HS-27A (cell line): ENCODE data around the gene TPRG1.
"Not testable (repeated sequence)": the region's sequence is repeated elsewhere in the genome, so short reads cannot be mapped to it uniquely, and the experiment has no call there.

Experiments
- DNase-seq: peaks from one replicate; pipeline ENCODE4 v3.0.0-alpha.2; 2012; ENCODE audit warnings: low read depth, missing footprints

TPRG1 gene

DNA sequence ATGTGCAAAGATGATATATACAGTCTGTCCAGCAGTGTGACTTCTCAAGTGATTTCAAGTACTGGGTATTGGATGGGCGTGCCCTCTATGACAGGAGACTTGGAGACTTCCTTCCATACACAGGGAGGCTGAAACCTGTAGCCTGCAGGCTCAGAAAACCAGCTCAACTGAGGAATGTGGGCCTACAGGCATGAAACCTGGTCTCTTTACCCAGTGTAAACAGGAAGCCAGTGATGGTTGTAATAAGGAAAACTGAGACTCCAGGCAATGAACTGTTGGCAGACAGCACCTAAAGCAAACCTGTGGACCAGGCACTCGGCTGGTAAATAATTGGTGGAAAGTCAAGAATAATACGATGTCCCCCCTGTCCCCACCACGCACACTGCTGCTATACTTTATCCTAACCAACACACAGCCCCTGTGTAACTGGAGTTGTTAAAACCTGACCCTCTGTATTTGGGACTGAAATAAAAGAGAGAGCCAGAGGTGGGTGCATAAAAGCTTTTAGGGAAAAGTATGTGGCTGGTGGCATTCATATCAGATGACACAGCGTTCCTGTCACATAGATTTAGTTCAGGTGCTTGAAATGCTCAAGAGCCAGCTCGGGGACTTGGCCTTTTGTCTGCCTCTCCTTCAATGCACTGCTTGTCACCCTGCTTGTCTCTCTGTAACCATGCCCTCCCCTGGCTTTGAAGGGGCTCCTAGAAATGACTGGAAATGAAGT lies 144.7 kb downstream of the TPRG1 start:
- no peak for DNase-seq

DNA sequence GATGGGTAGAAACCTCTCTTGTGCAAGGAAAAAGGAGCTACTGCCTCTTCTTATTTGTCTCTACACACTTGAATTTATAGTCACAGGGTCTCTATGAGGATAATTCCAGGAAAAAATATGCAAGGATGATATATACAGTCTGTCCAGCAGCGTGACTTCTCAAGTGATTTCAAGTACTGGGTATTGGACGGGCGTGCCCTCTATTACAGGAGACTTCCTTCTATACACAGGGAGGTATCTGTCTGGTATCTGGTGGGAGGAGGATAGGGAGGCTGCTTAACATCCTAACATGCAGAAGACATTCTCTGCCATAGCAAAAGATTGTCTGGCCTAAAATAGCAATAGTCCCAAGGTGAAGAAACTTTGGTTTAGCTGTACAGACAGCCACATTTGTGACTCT lies 146.1 kb downstream of the TPRG1 start:
- no peak for DNase-seq

DNA sequence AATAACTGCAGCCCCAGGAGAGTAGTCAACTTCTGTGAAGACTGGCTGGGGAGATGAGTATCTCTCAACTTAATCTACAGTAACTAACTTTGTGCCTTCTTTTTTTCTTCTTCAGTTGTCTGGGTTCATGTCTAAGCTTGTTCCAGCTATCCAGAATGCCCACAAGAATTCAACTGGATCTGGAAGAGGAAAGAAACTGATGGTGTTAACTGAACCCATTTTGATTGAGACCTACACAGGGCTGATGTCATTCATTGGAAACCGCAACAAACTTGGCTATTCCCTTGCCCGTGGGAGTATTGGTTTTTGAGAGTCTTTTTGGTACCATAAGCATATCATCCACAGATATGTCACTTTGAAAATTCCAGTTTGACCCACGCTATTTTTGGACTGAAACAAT lies 148.7 kb downstream of the TPRG1 start:
- DNase-seq: no peak

DNA sequence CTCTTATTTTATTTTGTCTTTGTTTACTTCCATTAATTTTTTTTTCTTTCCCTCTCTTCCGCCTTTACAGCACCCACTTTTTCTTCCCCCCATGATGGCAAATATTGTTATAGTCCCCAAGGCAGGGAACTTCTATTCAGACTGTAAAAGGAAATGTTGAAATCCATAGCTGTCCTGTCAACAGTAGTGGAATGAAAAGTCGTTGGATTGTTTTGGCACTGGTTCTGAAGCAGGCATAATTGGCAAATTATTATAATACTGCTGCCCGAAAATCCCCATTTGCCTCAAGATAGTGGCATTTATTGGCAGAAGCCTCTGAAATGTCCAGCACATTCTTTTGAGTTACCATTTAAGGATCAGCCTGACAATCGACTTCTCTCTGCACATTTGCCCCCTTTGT lies 150.6 kb downstream of the TPRG1 start:
- no peak for DNase-seq

DNA sequence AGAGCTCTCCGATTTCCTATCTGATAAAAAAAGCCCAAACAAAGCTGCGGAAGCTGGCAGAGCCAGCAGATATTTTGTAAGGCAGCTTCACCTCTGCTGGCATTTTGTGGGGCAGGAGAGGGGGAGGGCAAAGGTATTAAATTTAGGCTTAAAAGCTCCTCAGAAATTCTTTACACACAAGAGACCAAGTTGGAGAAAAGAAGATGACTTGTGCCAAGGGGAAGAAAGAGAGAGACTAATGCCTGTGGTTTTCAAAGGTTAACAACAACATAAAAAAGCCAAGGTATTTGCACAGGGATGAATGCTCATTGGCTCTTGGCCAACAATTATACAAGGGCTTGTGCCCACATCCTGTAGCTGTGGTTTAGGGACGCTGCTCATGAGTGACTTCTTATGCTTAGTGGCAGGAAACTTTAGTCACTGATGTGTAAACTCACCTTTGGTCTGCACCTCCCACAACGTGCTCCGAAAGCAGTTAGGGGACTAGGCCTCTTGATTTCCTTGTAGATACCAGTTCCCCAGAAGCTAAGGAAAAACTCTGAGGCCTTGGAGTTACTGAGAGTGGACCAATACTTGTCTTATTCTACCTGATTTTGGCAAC lies 152.9 kb downstream of the TPRG1 start:
- DNase-seq: peak; percentile 91

DNA sequence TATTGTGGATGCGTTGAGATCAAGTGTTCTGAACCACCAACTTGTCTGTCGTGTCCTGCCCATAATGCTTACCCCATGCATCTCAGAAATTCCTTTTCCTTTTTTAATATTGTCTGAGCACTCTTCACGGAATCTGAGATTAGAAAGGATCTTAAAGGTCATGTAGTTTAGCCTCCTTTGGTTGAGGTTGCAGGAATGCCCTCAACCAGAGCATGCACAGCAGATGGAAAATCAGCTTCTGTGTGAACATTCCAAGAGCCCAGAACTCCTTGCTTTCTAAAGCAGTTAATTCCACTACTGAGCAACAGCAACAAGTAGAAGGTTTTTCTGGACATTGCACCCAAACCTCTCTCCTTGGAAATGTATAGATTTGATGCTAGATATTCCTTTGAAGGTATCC lies 153.7 kb downstream of the TPRG1 start:
- DNase-seq: no peak

DNA sequence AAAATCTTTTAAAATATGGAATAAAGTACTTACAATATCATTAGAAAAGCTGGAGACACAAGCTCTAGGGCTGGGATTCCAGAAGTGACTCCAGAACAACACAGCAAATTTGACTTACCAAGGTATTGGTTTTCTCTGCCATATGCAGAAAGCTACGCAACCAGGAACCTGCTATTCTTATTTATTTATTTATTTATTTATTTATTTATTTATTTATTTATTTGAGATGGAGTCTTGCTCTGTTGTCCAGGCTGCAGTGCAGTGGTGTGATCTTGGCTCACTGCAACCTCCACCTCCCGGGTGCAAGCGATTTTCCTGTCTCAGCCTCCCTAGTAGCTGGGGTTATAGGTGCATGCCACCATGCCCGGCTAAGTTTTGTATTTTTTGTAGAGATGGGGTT lies 157.9 kb downstream of the TPRG1 start:
- not testable (repeated sequence) for DNase-seq

DNA sequence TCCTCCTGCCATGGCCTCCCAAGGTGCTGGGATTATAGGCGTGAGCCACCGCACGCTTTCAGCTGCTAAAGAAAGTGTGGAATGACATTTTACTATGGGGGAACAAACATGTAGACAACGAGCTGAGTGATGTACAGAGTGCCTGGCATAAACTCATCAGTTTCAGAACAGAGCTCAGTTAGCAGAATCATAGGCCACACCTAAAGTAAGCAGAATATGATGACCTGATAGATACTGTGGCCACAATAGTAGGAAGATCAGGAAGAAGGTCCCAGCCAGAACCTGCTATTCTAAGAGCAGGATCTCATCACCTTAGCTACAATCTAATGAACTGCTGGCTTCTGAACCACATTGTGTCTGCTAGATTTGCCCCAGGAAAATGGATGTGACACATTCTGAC lies 158.3 kb downstream of the TPRG1 start:
- DNase-seq: no peak

DNA sequence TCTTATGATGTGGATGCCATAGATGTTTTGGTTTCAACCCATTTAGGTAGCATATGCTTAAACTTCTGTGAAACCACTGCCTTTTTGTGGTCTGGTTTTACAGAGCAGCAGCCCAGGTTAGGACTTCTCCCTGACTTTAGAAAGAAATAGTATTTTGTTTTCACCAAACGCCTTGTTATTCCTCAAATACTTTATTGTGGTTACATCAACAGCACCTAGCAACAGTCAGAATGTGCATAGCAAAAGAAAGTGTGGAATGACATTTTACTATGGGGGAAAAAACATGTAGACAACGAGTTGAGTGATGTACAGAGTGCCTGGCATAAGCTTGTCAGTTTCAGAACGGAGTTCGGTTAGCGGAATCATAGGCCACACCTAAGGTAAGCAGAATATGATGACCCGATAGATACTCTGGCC lies 159.2 kb downstream of the TPRG1 start:
- no peak for DNase-seq

DNA sequence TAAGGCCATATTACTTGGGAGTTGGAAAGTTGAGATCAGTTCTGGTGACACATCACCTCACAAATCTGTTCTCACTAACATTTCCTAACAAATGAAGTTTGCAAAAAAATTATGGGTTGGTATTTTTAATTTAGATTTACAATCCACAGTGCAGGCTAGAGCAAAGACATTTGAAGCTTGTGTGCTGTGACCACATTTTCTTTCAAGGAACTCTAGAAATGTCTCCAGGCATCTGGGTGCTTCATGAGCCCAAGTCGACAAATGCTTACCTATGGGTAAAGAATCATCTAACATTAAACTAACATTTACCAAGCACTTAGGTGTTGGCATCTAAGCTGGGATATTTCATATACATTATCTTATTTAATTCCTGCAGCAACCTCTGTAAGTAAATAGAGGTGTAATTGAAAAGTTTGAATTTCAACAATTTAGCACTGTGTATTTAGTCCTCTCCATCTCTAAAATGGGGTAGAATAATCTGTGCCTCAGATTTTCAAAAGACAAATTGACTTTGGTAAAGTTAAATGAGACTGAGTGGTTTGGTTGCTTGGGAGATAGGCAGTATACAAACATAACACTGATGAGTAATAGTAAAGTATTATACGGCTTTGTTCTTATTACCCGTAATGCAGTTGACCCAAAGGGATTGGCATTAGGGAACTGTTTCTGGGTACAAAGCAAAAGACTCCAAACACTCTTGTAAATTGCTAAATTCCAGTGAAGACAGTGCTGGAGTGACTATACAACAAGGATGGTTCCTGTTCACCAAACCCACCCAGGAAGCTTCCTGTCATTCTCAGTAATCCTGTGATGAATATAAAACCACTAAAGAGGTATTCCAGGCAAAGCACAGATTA lies 162.5 kb downstream of the TPRG1 start:
- DNase-seq: no peak

DNA sequence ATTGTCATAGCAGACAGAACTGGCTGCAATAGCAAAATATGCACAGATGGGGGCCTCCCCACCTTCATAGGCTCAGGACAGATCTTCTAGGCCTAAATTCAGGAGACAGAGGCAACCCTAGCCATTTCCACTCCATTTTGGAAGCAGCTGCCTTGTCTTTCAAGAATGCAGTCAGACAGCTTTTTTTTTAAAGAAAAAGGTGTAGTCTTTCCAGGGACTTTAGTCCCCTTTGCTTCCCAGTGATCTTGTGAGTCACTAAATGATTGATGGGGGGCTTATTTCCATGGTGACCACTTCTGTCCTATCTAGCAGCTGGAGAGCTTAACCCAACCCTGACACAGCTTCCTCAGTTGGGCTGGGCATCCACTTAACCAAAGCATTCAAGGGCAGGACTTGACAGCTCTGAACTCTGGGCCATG lies 165.9 kb downstream of the TPRG1 start:
- no peak for DNase-seq

DNA sequence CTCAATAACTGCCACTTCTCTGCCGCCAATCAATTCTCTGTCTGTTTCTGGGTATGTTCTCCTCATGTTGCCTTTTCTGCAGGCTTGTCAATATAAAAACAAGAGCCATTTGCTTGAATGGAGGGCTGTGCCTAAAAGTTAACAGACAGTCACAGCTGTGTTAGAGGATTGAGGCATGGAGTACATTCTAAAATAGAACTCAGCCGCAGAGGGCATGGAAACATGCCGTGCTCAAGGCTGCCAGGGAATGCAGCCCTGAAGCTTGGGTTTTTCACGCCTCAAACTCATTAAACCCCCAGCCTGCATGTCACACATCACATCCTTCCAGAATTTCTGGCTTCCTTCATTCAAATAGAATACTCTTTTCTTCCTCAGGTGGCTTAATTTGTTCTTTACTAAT lies 166.6 kb downstream of the TPRG1 start:
- DNase-seq: no peak

DNA sequence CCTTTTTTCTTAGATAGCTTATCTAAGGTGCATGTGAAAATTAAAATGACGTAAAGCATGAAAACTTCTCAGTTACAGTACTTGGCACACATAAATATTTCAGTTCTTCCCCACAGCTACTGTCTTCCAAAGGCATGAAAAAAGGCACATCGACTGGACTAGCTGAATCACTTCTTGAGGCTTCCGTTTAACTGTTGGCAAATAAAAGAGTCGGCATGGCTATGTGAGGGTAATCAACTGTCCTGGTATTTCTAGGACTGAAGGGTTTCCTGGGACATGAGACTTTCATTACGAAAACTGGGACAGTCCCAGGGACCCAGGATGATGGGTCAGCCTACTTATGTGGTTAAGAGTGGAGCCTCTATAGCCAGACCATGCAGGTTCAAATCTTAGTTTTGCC lies 168.2 kb downstream of the TPRG1 start:
- DNase-seq: no peak

DNA sequence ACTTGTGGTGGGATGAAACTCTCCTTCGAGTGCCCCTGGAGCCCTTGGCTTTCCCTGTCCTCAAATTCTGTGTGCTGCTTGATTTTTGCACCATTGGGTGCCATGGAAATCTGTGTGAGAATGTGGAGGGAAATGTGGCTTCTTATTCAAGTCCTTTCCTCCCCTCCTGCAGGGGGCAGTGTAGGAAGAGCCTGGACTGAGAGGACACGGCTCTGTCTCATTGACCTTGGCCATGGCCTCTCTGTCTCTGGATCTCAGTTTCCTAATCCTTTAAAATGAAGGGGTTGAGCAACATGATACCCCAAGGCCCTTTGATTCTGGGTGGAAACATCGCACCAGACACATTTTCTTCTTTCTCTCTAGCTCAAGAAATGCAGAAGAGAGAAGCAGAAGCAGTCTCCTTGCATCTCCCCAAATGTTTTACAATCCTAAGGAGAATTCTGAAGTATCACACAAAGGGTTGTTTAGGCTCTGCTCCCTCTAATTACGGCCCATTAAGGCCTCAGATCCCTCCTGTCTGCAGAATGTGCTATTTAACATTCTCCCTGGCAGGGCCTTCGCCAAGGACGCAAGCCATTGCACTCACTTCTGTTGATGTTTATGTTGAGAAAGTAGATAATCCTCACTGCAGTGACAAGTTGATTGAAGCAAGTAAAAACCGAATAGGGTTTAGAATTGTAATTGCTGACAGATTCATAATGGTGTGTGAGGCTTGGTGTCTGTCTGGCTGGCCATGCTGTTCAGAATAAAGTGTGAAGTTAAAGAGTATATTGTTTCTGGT lies 169.1 kb downstream of the TPRG1 start:
- no peak for DNase-seq

DNA sequence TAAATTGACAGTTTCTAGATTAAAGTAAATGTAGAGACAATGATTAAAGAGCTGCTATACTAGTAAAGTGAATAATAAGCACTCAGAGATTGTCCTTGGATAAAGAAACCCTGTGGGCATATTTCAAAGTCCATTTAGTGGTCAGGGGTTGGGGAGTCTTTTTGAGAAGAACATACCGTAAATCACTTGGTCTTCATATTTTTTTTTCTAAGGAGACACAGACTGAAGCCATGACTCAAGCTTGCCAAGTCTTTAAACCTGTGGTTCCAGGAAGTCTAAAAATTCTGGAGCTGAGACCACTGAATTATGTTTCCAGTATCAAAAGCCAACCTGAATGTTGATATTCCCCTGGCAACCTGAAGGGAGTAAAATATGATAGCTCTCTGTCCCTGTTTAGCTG lies 171.0 kb downstream of the TPRG1 start:
- no peak for DNase-seq

DNA sequence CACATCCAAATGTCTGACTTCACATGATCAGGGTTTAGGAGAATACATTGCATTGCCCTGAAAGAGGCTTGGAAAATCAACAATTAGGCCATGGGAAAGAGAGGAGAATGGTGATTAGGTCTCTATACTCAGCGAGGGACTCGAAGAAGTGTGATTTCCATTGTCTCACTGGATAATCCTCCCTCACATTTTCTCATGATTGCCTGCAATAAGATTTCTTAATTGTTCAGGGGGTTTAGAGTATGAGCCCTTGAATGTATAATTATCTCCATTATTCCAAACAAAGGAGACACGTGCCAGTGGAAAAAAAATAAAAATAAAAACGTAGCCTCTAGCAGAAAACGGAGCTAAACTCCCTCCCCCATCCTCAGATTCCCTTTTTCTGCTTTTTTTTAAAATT lies 173.2 kb downstream of the TPRG1 start:
- no peak for DNase-seq

DNA sequence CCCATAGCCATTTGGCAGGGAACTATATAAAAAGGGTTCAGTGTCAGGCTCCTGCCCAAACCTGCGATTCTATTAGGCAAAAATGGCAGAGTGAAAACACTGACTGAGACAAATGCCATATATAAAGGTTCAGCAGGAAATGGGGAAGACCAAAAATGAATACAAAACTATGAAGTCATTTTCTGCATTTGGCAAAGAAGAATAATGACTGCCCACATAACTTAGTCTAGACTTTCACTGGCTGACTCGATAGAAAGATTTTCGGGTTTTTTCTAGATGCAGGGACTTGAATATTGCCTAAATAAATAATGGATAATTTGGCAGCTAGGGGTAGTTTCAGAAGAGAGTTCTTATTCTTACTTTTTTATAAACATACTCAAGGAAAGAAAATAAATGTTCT lies 178.0 kb downstream of the TPRG1 start:
- DNase-seq: no peak

DNA sequence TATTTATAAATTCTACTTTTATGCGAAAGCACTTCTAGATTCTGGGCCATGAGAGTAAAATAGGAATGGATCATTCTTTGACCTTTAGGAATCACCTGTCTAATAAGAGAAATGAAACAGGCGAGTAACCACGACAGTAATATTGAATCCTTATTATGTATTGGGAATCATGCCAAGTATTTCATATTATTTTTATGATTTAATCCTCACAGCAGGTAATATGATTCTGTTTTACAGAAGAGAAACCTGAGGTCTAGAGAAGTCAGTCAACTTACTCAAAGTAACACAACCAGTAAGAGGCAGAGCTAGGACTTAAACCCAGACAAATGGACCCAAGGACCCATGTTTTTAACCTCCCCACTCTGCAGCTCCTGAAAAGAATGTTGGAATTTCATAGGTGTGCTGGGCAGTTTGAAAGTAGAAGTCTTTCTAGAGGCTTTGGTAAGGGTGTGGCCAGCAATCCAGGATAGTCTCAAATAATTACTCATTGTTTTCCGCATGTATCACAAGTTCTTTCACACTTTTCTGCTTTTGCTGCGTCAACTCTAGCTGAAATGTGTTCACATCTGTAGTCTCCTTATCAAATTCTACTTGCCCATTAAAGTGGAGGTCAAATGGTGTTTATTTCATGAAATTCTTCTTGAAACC lies 181.7 kb downstream of the TPRG1 start:
- DNase-seq: no peak

DNA sequence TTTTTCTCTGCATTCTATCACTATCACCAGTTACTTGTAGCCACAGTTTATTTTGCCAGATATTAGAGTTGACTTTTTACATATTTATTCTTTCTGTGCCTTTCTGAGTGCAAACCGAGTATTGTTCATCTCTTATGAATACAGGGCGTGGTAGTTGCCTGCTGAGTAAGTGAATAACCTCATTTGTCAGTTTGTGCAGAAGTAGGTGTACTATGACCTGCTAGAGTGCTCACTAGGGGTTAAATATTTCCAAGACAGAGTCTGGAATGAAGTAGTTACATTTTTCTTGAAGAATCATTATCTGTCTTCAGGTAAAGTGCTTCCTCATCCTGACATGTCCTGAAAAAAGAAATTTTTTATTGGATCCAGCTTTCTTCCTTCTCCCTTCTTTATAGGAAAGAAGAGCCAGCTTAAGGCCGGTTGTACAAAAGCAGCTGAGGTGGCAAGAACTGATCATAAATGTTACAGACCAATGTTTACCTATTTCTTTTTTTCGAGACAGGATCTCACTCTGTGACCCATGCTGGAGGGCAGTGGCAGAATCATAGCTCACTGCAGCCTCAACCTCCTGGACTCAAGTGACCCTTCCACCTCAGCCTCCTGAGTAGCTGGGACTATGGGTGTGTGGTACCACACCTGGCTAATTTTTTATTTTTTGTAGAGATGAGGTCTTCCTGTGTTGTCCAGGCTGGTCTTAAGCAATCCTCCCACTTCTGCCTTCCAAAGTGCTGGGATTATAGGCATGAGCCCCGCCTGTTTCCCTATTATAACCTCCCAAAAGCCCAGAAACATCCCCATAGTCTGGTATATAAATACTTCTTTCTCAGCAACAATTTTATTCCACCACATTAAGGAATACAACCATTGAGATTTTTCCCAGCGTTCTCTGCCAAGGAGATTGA lies 182.5 kb downstream of the TPRG1 start:
- DNase-seq: no peak

DNA sequence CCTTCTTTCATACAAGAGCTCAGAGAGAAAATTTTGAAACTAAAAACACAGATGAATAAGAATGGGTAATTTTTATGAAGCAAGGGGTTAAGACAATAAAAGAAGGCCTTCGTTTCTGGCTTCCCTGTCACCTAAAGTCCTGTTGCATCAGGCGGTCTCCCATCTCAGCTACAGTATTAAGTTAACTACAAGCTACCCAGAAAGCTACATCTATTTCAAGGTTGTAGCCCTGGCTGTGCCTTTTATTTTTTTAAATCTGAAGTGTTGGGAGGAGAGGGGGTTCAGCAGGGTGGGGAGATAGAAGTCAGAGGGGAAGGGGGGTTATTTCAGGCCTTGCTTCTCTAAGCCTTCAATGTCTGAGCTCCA lies 183.3 kb downstream of the TPRG1 start:
- DNase-seq: no peak
